ENCODE measurements around the gene GUCA2A.

GRCh38 chr1:42209526-42210251 is 45.1 kb upstream of the GUCA2A start:
- TF ChIP-seq POLR2AphosphoS5 (IDR thresholded peaks at IDR 0.05; ENCODE audit: low read depth, low read length) (no peak), POLR2A (IDR thresholded peaks at IDR 0.05; ENCODE audit: low read depth, low read length) (no peak), PAX5 (IDR thresholded peaks at IDR 0.05; ENCODE audit: insufficient read depth, low read length, severe bottlenecking) (no peak), TAF1 (IDR thresholded peaks at IDR 0.05; ENCODE audit: low read depth, low read length) (no peak), SPI1 (IDR thresholded peaks at IDR 0.05; ENCODE audit: low read depth, low read length) (no peak)

Measured in GM12891 (cell line).